ENCODE measurements around the gene MAPRE3.
"Not testable (repeated sequence)": the region's sequence is repeated elsewhere in the genome, so short reads cannot be mapped to it uniquely, and the experiment has no call there.

Gene MAPRE3

DNA sequence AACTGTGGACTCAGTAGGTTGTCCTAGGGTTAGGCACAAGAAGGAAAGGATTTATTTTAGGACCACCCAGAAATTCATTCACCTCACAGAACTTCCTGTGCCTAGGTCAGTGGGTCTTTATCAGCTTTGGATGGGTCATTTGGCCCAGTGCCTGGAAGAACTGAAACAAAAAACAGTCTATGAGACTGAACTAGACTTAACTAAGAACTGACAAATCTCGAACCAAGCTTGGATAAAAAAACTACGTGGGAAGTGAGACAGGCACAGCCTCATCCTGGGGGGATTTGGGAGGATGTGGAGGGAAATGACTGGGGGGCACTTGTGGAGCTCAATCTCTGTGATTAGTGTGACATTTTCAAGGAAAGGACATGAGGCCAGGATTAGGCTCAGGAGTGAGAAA, 103.3 kb downstream of the MAPRE3 start:
- no peak for DNase-seq

DNA sequence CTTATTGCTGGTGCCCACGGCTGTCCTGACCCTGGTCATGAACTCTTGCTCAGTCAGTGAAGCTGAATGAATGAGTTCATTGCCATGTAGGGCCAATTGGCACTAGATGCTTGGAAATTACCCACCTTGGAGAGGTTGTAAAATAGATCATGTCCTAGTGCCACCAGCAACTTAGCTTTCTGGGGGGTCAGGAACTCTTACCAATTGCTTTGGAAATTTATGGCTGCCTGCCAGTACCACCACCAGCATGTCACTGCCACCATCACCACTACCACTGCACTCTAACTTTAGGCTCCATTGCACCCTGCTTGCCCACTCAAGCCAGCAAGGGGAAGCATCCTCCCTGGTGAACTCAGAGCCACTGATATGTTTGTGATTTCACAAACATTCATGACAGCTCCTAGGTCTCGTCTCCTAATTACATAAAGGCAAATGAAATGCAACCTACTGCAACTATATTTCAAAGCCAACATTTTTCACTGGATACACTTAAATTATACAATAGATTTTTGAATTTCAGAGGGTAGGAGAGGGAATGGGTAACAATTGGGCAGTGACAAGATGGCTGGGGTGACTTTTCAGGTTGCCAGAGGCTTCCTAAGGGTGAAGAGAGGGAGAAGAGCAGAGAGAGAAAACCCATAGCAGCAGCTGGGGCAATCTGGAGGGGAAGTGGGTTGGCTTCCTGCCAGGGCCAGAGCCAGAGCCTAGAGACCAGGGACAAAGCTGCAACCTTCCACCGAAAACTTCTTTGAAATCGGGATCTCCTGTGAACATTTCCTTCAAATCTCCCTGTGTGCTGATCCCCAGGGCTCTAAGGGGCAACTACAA, 104.5 kb downstream of the MAPRE3 start:
- DNase-seq = peak; percentile 40 to 58

DNA sequence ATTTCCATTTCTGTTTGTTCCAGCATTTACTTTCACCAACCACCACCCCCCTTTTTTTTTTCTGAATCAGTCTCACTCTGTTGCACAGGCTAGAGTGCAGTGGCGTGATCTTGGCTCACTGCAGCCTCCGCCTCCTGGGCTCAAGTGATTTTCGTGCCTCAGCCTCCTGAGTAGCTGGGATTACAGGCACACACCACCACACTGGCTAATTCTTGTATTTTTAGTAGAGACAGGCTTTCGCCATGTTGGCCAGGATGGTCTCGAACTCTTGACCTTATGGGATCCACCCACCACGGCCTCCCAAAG, 105.1 kb downstream of the MAPRE3 start:
- not testable (repeated sequence) for DNase-seq

DNA sequence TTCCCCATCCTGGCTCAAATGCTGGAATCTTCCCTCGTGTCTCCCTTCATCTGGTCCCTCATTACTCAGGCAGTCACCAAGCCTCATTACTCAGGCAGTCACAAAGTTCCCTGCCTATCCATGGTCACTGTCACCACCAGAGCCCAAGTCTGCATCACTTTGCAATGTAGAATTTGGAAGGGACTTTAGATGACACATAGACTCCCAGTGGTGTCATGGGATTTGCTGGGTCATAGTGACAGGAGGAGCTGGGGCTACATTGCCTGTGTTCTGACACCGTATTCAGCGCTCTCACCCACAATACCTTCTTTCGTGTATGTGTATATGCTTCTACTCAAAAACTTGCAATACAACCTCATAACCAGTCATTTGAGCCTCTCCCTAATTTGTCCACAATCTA, 105.9 kb downstream of the MAPRE3 start:
- no peak for DNase-seq

All from activated CD4-positive, alpha-beta T cell treated with anti-CD3 and anti-CD28 coated beads for 4 hours (primary cell).